Transverse colon (tissue), 4 donors: ENCODE measurements around the gene RPL34.

Experiments used
- CTCF ChIP-seq, 5 experiments: fragments of 200-600 bp in 3 of 5; fragments of 450-650 bp in 2 of 5; sonication (generic) in 3 of 5; IDR thresholded peaks; 1 replicate in 2 of 5; 2 replicates in 3 of 5; pipeline ENCODE4 v1.5.1; 2016 to 2017; ENCODE audit warnings: antibody characterized with exemption in 5 of 5, inconsistent platforms in 3 of 5, mild to moderate bottlenecking in 2 of 5, moderate library complexity in 1 of 5
- POLR2AphosphoS5 ChIP-seq, 3 donors: sonication (generic); formaldehyde crosslinking; IDR thresholded peaks; one replicate each; pipeline ENCODE4 v1.6.1; 2016; ENCODE audit warnings: antibody characterized with exemption in 3 of 3

DNA sequence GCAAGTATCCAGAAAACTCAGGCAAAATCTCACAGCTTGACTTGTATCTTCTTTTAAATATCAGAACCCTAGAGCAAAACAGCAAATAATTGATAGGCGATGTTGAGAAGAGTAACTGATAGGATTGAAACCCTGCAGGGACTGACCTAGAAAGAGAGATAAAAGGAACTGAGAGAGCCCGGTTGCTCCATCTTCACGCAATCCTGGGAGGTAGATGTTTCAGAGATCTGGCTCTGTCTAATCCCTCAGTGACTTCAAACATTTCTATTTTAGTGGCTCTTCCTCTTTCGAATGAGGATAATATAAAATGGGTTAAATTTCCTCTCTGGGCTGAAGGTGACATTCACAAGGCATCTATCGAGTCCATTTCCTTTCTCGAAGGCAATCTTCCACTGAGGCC, 39.3 kb upstream of the RPL34 start:
- TF ChIP-seq CTCF (IDR thresholded peaks at IDR 0.05) (no peak), POLR2AphosphoS5 (IDR thresholded peaks at IDR 0.05) (no peak)
